GM18508 (cell line): ENCODE data around the gene GOLGA8N.

Experiments
- ATAC-seq: cut with Tn5 transposase; IDR thresholded peaks from one replicate; pipeline ENCODE4 v1.9.1; 2021; ENCODE audit warnings: moderate number of reproducible peaks; ENCODE audit not compliant: insufficient read depth, unreplicated experiment

The GOLGA8N gene

GRCh38 chr15:32649342-32649741, 56.1 kb downstream of the GOLGA8N start:
- no peak for ATAC-seq

- ATAC-seq, result no peak
These were observed 58.1 kb downstream of the GOLGA8N start for GRCh38 chr15:32651229-32651837.

GRCh38 chr15:32652178-32652577, 58.9 kb downstream of the GOLGA8N start:
- ATAC-seq, result no peak

GRCh38 chr15:32656091-32656490, 62.8 kb downstream of the GOLGA8N start:
- no peak for ATAC-seq

GRCh38 chr15:32656496-32656895, 63.2 kb downstream of the GOLGA8N start:
- no peak for ATAC-seq
